ENCODE data around the gene KRABD2.

The KRABD2 gene

DNA sequence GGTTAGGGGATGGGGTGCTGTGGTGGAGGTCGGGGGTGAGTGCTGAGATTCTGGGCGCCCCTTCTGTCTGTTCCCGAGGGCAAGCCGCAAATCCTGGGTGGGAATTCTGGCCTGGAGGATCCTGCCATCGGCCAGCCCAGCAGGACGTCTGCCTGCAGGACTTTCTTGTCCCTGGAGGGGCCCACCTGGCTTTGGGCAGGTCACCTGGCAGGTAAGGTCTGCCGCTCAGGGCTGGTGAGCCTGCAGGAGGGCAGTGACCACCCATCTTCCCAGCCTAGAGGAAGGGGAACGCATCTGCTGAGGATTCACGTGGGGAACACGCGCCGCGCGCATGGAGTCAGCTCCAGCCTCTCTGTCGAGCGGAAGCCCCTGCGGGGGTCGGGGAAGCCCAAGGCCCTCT lies 15.8 kb upstream of the KRABD2 start:
- no peaks in the 10 kb centered on the region for H3K27me3 ChIP-seq
- no peaks in the 10 kb centered on the region for H3K9me3 ChIP-seq

DNA sequence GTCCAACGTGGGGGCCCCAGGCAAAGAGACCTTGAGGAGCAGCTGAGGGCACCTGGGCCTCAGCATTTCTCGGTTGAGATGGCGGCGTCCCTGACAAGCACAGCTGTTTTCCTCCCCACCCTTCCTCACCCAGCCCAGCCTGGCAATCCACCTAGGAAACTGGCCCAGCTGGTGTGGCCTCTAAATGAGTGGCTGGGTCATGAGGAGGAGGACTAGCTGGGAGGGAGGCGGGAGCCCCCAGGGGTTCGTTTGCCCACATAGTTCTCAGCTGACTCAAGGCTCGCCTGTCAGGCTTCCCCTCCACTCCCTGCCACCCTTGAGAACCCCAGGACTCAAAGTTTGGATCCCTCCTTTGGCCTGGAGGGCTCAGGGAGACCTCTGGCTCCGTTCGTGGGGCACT lies 15.2 kb upstream of the KRABD2 start:
- no peaks in the 10 kb centered on the region for H3K4me1 ChIP-seq

More for the DNA sequence above, 15.8 kb upstream of the KRABD2 start:
- H3K4me1 ChIP-seq, result no peaks in the 10 kb centered on the region
- H3K27ac ChIP-seq, result no peak overlapping the region
- TF ChIP-seq, protein P1, sequence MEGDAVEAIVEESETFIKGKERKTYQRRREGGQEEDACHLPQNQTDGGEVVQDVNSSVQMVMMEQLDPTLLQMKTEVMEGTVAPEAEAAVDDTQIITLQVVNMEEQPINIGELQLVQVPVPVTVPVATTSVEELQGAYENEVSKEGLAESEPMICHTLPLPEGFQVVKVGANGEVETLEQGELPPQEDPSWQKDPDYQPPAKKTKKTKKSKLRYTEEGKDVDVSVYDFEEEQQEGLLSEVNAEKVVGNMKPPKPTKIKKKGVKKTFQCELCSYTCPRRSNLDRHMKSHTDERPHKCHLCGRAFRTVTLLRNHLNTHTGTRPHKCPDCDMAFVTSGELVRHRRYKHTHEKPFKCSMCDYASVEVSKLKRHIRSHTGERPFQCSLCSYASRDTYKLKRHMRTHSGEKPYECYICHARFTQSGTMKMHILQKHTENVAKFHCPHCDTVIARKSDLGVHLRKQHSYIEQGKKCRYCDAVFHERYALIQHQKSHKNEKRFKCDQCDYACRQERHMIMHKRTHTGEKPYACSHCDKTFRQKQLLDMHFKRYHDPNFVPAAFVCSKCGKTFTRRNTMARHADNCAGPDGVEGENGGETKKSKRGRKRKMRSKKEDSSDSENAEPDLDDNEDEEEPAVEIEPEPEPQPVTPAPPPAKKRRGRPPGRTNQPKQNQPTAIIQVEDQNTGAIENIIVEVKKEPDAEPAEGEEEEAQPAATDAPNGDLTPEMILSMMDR (IDR thresholded peaks at IDR 0.05), result no peak
- no peaks in the 10 kb centered on the region for H3K36me3 ChIP-seq
- no peak for DNase-seq (ENCODE audit: low spot score)
- no peak overlapping the region for H3K4me3 ChIP-seq

DNA sequence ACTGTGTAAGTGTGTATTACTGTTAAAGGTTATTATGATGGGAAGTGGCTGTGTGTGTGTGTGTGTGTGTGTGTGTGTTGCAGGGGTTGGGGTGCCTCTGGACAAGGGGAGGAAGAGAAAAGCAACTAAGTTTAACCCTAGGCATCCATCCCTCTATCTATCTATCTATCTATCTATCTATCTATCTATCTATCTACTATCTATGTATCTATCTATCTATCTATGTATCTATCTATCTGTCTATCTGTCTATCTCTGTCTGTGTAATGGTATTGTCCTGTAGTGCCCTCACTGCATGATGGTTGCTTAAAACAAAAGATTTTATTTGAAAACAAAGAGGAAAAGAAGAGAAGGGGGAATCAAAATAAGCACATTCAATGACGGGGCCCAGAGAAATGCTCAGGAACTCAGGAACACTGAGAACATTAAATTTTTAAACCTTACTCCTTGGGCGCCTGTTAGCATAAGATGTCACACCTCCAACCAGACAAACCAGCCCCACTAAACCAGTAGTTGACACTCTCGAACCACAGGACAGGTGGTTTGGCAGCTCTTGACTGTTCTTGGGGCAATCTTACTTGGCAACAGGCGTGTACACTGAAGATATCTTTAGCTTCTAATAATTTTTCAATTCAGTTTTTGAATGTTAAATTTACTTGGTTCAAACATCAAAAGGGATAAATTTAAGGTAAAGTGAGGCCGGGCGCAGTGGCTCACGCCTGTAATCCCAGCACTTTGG lies 11.6 kb upstream of the KRABD2 start:
- peaks cover 0 to 4% of the 10 kb centered on the region in 2 donors for H3K4me1 ChIP-seq
- no peak overlapping the region for H3K4me3 ChIP-seq
- H3K27me3 ChIP-seq, result no peaks in the 10 kb centered on the region
- no peaks in the 10 kb centered on the region for H3K36me3 ChIP-seq
- no peaks in the 10 kb centered on the region for H3K9me3 ChIP-seq
- H3K27ac ChIP-seq, result no peak overlapping the region
- TF ChIP-seq, protein P1 (IDR thresholded peaks at IDR 0.05), result no peak
- DNase-seq (ENCODE audit: low spot score), result no peak

More for the DNA sequence above, 15.2 kb upstream of the KRABD2 start:
- Histone ChIP-seq H3K27me3 (no peaks in the 10 kb centered on the region), H3K4me3 (no peak overlapping the region), H3K9me3 (no peaks in the 10 kb centered on the region), H3K36me3 (no peaks in the 10 kb centered on the region), H3K27ac (no peak overlapping the region)
- DNase-seq (ENCODE audit: low spot score), result no peak
- TF ChIP-seq, protein P1 (IDR thresholded peaks at IDR 0.05), result no peak

DNA sequence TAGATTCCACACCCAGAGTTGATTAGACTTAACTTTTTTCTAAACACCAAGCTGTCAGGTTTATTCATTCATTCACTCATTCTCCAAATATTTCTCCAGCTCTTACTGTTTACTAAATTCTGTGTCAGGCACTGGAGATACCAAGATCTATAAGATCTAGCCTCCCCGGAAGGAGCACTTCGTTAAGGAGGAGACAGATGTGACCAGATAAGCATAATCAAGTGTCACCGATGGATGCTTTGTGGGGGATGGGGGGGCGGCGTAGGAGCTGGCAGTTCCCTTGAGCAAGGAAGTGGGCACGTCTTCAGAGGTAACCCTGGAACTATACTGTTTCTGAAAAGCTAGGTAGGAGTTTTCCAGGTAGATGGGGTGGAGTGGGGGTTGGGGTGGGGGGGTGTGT lies 10.3 kb upstream of the KRABD2 start:
- TF ChIP-seq, protein P1 (IDR thresholded peaks at IDR 0.05), result no peak
- peaks cover under 1 to 10% of the 10 kb centered on the region in 2 donors for H3K4me1 ChIP-seq
- DNase-seq (ENCODE audit: low spot score), result no peak
- no peak overlapping the region for H3K4me3 ChIP-seq
- H3K9me3 ChIP-seq, result no peaks in the 10 kb centered on the region
- no peak overlapping the region for H3K27ac ChIP-seq
- peaks cover 2% of the 10 kb centered on the region for H3K36me3 ChIP-seq
- H3K27me3 ChIP-seq, result no peaks in the 10 kb centered on the region

DNA sequence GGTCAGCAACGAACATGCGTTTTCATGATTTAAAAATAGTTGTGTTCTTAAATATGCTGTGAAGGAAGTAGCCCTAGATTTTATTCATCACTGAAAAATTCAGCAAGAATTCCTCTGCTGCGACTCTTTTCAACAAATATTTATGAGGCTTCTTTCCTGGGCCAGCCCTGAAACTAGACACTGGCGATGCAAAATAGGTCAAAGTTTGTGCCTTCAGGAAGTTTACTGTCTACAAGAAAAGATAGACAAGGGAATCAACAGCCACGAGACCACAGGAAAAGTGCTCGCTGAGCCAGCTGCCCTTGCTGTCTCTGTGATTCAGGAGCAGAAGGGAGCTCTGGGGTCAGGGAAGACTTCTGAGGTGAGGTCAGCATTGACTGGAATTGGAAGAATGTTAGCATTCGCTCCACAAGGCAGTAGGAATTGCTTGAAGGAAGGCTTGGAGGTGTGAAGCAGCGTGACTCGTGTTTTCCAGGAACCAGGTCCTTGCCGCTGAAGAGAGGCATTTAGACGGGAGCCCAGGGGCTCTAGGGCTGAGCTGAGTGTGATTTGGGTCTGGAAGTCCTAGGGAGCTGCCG lies 8.4 kb upstream of the KRABD2 start:
- H3K36me3 ChIP-seq, result peaks cover 21% of the 10 kb centered on the region
- H3K4me3 ChIP-seq, result no peak overlapping the region
- TF ChIP-seq, protein P1 (IDR thresholded peaks at IDR 0.05), result no peak
- H3K4me1 ChIP-seq, result peaks cover 5 to 30% of the 10 kb centered on the region in 2 donors
- H3K27ac ChIP-seq, result no peak overlapping the region
- no peaks in the 10 kb centered on the region for H3K27me3 ChIP-seq
- H3K9me3 ChIP-seq, result no peaks in the 10 kb centered on the region
- no peak for DNase-seq (ENCODE audit: low spot score)

Measured in right atrium auricular region (tissue), 2 donors.